HG03571 (cell line): Measurements from ENCODE around the gene SPATA21.

Source experiments
- ATAC-seq: cut with Tn5 transposase; IDR thresholded peaks from one replicate; pipeline ENCODE4 v1.9.1; 2021; ENCODE audit not compliant: unreplicated experiment

Gene SPATA21

DNA sequence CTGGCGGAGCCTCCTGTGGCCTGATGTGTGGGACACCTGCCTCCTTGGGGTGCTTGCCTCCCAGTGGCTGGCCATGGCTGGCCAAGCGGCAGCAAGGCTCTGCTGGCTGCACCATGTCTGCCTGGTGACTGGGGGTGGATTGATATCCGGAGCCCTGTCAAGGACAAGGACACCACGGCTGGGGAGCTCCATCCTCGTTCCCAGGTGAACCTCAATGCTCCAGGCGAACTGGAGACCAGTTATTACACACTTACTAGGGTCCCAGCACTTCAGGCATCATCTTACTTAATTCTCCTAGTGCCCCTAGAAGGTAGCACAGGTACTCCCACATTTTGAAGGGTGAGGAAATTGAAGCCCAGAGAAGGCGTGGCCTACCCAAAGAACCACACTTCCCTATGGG, 15.2 kb downstream of the SPATA21 start:
- no peak for ATAC-seq

DNA sequence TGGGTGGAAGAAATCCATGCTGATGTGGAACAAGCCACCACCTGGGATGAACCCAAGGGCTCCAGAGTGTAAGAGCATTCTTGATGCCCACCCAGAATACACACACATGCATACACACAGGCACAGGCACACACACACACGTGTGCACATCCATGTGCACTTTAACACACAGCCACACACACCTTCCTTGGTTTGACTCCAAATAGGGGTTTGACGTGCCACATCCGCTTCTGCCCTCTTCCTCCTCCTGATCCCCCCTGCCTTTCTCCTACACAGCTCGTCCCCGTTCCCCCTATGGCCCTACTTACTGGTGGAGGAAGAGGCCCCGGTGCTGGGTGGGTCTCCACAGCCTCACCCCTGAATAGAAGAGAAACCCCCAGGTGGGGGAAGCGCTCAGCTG, 16.0 kb downstream of the SPATA21 start:
- no peak for ATAC-seq

DNA sequence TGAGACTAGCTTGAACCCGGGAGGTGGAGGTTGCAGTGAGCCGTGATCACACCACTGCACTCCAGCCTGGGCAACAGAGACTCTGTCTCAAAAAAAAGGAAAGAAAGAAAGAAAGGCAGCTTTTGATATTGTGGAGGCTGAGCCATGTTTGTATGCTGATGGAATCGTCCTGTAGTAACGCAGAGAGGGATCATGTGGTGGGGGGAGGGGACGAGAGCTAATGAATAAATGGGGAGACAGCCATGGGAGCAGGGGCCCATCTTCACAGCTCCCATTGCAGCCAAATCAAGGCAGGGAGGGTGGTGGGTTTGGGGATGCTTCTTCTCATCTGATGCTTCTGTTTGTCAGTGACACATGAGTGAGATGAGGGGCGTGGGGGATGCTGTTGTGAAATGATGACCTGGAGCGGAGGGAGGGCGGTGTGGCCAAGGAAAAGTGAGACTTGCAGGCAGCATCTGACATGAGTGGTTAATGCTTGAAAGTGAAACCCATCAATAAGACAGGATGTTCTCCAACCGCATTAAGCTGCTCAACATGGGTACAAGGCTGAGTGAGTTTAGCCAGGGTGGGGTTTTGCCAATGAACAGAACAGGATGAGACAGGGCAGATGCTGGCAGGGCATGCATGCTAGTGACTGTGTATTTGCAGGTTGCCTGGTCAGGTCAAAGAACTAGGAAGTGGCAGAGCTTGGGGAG, 16.7 kb downstream of the SPATA21 start:
- peak; percentile 97 for ATAC-seq

DNA sequence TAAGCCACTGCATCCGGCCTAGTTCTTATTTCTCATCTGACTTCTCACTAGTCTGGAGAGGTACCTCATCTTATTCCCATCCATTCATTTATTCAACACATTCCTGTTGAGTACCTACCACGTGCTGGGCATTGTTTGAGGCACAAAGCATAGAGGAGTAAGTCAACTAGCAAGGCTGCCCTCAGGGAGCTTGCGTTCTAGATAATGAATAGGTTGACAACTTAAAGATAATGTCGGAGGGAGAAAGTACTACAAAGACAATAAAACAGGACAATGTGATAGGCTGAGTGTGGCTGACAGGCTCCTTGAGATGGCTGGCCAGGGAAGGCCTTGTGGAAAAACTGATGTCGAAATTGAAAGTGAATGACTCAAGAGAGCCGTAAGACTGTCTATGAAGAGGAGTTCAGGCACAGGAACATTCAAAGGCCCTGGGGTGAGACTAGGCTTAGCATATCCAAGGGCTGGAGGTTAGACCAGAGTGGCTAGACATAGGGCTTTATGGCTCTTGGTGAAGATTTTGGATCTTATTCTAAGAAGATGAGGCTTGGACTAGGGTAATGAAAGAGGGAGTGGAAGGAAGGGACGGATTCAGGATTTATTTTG, 18.3 kb downstream of the SPATA21 start:
- ATAC-seq = no peak

DNA sequence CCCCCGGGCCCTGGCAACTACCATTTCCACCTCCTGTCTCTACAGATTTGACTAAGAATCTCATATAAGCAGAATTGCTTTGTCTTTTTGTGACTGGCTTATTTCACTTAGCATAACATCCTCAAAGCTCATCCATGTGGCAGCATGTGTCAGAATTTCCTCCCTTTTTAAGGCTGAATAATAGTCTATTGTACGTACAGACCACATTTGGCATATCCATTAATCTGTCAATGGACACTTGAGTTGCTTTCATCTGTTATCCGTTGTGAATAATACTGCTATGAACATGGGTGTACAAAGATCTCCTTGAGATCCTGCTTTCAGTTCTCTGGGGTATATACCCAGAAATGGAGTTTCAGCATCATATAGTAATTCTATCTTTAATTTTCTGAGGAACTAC, 24.0 kb downstream of the SPATA21 start:
- ATAC-seq = no peak

DNA sequence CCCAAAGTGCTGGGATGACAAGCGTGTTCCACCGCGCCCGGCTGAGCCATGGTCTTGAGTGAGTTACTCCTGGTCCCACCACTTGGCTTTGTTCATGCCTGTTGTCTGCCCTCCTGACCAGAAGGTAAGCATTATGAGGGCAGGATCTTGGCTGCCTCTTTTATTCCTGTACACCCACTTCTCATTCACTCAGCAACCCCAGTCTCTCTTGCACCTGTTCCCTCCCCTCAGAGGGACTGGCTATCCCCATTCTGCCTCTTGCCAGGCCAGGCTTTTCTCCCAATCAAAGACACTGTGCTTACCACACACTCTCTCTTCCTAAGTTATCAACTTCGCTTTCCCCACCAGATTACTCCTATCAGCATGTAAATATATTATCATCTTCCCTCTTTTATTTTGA, 26.4 kb downstream of the SPATA21 start:
- no peak for ATAC-seq

DNA sequence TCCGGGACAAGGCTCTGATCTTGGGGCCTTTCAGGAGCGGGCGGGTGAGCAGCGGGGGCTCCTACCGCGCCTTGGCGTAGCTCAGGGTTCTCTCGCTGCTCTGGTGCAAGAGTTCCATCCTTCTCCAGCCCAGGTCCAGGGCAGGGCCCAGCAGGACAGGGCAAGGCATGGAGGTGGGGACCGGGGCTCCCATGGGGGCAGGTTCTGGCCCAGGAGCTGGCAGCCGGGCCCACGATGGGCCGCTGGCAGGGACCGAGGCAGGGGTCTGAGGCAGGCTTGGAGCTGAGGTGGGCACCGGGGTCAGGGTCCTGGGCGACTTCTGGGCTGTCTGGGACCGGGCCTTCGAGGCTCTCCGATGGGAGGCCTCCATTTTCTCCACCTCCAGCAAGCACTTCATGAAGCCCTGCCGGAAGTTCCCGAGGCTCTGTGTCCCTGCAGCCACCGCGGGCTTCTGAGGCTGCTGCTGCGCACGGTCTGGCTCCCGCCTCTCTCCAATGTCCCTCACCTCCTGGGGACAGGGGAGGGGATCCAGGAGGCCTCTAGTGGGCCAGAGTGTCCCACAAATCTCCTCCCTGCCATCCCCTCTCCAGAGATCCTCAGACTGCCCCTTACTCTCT, 27.6 kb downstream of the SPATA21 start:
- ATAC-seq = no peak

DNA sequence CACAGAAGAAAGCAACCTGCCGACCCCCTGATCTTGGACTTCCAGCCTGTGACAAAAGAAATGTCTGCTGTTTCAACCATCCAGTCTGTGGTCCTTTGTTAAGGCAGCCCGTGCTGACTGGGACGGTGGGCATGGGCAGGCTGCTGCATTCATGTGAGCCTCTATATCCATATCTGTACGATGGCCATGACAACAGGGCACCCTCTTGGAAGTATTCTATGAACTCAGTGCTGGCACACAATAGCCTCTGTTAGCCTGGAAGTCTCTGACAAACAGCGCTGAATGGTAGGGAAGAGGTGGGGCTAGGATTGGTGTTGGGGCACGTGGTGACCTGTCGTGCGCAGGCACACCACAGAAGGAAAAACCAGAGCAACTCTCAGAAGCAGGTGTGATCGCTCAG, 30.4 kb downstream of the SPATA21 start:
- no peak for ATAC-seq

DNA sequence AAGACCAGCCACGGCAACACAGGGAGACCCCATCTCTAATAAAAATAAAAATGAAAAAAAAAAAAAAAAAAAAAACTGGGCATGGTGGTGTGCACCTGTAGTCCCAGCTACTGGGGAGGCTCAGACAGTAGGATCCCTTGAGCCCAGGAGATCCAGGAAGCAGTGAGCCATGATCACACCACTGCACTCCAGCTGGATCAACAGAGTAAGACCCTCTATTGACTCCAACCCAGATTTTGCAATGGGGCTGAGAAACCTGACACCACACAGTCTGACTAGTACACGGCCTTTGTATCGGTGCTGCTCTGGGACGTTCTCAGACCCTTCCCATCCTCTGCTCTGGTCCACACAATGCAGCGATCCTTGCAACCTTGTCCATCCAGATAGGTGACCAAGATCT, 31.8 kb downstream of the SPATA21 start:
- no peak for ATAC-seq

DNA sequence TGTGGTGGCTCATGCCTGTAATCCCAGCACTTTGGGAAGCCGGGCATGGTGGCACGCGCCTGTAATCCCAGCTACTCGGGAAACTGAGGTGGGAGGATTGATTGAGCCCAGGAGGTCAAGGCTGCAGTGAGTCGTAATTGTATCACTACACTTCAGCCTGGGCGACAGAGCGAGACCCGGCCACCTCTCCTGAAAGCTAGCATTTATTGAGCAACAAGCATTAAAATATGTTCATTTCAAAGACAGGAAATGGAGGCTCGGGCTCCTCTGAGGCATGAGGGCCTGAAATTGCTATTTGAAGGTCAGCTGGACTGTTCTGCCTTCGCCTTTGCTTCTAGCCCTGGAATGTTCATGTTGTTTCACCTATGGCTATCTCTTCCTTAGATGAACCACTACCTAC, 34.5 kb downstream of the SPATA21 start:
- ATAC-seq = no peak

DNA sequence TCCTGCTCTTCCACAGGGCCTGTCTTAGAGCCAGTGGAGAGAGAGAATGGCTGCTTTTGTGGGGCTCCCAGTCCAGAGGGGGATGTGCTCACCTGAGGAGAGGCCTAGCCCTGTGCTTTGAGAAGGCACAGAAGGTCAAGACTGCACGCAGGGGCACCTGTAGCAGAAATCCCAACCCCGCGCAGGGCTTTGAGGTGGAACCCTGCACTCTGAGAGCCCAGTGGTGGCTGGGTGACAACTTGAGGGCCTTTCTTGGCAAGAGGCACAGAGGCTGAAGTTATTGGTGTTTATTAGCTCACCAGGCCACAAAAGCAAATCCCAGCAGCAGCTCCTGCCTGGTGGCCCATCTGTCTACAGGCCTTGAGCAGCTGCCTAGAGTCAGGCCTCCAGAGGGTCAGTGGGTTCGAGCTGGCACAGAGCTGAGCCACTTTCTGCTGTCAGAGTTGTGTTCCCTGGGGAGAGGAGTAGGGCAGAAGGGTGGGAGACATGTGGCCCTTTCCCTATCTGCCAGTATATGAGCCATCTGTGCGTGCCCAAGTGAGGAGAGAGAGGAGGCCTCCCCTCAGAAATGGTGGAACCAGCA, 38.8 kb downstream of the SPATA21 start:
- ATAC-seq = no peak

DNA sequence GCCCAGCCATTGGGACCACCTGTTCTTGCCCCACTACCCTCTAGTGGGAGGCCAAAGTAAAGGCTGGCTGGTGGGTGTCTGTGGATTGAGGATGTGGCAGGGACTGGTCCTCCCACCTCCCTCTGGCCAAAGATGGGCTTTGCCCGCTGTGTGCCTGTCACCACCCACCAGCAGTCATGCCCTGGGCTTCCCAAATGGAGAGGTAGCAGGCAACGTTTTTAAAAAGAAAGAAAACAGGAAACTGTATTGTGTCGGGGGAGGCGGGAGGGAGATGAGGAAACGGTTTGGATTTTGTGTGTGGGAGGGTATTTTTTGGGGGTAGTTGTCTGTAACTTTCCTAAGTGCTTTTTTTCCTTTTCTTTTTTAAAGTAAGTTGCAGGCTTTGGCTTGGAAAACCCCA, 40.1 kb downstream of the SPATA21 start:
- ATAC-seq = no peak

DNA sequence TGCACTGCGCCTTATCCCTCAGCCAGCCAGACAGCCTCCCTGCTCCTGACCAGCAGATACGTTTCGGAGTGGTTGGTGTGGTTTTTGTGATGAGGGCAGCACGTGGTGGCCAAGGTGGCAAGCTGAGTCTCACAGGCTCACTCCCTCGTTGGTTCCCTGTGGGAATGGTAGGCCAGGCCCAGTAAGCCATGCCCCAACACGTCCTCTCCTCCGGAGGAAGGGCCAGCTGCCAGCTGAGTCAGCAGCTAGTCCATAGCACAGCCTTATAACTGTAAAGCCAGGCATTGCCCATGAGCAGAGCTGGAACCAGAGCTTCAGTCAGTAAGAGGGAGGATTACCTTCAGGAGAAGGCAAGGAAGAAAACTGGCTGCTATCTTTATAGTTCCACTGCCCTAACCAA, 40.6 kb downstream of the SPATA21 start:
- no peak for ATAC-seq

DNA sequence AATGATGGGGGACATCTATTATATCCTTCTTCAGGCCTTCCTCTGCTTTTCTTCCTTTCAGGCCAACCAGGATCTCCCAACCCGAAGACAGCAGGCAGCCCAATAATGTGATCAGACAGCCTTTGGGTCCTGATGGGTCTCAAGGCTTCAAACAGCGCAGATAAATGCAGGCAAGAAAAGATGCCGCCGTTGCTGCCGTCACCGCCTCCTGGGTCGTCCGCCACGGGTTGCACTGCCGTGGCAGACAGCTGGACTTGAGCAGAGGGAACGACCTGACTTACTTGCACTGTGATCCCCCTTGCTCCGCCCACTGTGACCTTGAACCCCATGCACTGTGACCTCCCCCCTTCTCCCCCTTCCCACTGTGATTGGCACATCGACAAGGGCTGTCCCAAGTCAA, 42.2 kb downstream of the SPATA21 start:
- no peak for ATAC-seq

DNA sequence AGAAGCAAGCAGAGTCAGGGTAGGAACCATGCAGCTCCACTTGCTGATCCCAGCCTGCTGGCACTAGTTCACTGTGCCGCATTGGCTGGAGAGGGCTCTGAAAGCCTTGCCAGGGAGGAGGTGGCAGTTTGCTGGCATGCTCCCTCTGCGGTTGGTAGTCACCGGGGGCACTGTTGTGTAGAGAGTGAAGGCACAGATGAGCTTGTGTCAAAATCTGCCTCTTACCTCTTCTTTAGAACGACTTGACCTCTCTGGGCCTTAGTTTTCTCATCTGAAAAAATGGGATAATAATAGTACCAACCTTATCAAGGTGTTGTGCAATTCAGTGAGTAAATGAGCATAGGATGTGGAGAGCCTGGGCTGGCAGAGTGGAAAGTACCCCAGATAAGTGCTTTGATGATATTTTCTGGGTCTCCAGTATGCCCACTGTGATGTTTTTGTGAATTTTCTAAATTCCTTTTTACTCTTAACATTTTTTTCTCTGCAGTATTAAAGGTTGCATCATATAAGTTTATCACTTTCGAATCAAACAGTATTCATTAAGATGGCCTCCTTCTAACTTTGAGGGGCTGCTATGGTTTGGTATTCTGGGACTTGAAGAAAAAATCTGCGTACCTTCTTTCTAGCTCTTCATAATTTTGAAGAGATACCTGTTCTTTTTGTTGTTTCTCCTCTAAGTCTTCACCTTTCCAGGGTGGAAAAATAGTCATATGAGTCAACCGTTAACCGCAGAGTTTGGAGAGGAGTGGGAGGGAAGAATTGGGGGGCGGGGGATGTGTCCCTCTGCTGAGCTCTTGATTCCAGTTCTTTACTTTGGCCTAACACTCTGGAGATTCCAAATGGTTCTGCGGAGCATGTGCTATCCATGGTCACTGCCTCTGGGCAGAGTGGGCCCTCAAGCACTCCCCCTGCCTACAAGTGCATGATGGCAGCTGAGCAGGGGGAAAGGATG, 43.4 kb downstream of the SPATA21 start:
- ATAC-seq = no peak

DNA sequence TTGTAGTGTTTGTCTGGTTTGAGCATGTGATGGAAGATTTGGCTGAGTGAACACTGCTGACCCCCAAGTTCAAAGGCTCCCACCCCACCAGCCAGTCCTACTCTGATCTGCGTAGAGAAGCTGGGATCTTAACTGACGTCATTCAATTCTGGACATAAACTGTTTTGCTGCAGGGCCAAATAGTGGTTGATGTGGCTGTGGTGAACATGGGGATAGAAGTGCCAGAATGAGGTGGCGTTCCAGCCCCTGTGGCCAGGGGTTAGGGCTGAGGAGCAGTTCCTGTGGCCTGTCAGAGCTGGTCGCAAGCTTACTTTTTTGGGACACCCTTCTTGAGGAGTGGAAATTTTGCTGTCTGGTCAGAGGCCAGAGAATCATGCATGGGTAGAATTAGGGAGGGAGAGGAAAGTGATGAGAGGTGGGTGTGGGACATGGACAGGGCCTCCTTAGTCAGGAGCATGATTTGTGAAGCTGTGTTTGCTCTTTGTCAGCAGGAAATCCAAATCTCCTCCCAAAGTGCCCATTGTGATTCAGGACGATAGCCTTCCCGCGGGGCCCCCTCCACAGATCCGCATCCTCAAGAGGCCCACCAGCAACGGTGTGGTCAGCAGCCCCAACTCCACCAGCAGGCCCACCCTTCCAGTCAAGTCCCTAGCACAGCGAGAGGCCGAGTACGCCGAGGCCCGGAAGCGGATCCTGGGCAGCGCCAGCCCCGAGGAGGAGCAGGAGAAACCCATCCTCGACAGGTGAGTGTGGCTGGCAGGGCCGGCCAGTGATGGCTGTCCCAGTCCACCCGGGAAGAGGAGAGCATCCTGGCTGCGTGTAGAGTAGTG, 44.3 kb downstream of the SPATA21 start:
- no peak for ATAC-seq

DNA sequence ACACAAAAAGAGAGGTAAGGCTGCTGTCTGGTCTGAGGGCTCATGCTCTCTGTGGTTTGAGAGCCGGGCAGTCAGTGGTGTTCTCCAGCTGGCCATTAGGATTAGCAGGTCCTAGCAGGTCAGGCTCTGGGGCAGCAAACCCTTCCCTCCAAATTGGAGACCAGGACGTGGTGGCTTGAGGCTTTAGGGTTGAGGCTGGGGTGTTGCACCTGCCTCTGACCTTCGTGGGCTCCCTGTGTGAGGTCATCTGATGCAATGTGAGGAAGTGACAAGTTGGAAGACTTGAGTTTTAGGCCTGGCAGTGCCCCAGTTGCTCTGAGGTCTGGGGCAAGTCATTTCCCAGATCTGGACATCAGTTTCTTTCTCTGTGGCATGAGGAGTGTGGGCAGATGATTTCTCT, 45.8 kb downstream of the SPATA21 start:
- no peak for ATAC-seq

DNA sequence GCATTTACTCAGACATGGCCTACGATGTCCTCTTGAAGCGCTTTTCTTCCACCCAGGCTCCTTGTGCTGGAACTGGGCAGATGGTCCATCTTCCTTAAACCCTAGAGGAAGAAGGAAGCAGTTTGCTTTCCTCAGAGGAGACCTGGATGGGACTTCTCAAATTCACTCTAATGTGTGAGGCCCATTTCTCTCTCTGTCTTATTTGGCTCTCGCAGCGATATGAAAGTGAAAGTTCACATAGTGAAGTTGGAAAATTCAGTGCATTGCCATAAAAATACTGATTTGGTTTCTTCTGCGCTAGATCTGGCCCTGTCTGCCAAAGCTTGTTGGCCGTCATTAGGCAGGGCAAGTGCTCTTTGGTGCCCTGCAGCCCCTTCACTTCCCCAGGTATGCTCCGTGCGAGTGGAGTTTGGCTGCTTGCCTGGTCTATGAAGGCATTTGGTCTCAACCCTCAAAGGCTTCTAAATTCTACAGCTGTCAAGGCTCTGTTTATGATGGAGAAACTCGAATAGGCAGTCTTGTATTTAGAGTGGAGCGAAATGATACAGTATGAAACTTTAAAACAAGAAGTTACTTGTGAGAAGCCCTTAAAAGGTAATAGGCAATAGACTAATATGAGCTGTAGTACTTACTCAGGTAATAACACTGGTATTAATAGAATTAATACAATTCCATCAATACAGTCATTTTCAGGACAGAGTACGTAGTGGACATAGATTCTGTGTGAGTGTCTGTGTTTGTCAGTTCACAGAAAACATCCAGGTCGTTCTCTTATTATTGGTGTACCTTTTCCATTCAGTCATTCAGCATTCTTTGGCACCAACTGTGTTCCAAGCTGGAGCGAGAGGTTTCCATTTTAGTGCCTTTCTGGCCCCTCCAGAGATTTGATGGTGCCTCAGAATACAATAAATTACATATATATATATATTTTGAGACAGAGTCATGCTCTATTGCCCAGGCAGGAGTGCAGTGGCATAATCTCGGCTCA, 49.7 kb downstream of the SPATA21 start:
- ATAC-seq = no peak

DNA sequence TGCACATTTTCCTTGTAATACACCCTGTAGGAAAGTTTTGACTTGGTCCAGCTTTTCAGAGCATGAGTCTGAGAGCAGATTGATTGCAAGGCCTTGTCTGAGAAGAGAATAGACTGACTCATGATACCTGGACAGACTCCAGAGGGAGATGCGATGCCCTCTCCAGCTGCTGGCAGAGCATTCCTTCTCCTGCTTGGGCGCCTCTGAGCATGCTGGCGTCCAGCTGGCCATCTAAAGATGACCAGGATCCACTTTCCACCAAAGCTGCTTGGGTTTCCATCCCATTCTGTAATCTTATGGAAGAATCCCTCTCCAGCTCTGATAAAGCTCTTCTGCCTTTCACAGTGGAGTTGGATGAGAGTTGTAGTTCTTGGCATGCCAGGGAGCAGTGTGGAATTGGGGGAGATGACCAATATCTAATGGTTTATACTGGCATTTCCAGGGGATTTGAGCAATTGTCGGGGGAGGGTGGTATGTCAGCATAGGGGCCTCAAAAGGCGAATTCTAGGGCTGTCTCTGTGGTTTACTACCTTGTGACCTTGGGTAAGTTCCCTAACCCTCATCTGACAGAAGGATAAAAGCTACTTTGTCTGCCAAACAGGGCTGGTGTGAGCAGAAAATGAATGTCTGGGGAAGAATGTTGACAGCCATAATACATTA, 50.6 kb downstream of the SPATA21 start:
- ATAC-seq = no peak
